ENCODE measurements around the gene A4GALT. TPM values are rescaled to one million over a fixed set of nuclear protein-coding genes. Genes with fewer than 3 reads are reported as not detected.

Gene A4GALT
- total RNA-seq, 1 experiment from 2014 or later: 22.1 TPM

DNA sequence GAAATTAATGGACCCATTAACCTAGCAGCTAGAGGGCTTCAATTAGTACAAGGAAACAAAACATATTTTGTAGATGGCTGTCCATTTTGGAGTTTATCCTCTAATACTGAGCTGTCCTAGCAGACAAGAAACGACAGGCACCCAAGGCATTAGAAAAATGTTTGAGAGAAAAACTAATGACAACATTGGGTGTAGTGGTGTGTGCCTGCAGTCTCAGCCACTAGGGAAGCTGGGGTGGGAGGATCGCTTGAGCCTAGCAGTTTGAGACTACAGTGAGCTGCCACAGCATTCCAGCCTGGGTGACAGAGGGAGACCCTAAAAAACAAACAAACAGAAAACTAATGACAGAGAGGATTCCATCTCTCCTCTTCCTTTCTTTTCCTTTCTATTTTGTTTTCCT lies 1.5 kb downstream of the A4GALT start (continued):
- TF ChIP-seq, protein P1, sequence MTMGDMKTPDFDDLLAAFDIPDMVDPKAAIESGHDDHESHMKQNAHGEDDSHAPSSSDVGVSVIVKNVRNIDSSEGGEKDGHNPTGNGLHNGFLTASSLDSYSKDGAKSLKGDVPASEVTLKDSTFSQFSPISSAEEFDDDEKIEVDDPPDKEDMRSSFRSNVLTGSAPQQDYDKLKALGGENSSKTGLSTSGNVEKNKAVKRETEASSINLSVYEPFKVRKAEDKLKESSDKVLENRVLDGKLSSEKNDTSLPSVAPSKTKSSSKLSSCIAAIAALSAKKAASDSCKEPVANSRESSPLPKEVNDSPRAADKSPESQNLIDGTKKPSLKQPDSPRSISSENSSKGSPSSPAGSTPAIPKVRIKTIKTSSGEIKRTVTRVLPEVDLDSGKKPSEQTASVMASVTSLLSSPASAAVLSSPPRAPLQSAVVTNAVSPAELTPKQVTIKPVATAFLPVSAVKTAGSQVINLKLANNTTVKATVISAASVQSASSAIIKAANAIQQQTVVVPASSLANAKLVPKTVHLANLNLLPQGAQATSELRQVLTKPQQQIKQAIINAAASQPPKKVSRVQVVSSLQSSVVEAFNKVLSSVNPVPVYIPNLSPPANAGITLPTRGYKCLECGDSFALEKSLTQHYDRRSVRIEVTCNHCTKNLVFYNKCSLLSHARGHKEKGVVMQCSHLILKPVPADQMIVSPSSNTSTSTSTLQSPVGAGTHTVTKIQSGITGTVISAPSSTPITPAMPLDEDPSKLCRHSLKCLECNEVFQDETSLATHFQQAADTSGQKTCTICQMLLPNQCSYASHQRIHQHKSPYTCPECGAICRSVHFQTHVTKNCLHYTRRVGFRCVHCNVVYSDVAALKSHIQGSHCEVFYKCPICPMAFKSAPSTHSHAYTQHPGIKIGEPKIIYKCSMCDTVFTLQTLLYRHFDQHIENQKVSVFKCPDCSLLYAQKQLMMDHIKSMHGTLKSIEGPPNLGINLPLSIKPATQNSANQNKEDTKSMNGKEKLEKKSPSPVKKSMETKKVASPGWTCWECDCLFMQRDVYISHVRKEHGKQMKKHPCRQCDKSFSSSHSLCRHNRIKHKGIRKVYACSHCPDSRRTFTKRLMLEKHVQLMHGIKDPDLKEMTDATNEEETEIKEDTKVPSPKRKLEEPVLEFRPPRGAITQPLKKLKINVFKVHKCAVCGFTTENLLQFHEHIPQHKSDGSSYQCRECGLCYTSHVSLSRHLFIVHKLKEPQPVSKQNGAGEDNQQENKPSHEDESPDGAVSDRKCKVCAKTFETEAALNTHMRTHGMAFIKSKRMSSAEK (CRISPR knock-in tag; IDR thresholded peaks at IDR 0.05; ENCODE audit: borderline replicate concordance): no peak
- no peak for TF ChIP-seq ZNF232 (CRISPR knock-in tag; IDR thresholded peaks at IDR 0.05)
- TF ChIP-seq, protein P2, sequence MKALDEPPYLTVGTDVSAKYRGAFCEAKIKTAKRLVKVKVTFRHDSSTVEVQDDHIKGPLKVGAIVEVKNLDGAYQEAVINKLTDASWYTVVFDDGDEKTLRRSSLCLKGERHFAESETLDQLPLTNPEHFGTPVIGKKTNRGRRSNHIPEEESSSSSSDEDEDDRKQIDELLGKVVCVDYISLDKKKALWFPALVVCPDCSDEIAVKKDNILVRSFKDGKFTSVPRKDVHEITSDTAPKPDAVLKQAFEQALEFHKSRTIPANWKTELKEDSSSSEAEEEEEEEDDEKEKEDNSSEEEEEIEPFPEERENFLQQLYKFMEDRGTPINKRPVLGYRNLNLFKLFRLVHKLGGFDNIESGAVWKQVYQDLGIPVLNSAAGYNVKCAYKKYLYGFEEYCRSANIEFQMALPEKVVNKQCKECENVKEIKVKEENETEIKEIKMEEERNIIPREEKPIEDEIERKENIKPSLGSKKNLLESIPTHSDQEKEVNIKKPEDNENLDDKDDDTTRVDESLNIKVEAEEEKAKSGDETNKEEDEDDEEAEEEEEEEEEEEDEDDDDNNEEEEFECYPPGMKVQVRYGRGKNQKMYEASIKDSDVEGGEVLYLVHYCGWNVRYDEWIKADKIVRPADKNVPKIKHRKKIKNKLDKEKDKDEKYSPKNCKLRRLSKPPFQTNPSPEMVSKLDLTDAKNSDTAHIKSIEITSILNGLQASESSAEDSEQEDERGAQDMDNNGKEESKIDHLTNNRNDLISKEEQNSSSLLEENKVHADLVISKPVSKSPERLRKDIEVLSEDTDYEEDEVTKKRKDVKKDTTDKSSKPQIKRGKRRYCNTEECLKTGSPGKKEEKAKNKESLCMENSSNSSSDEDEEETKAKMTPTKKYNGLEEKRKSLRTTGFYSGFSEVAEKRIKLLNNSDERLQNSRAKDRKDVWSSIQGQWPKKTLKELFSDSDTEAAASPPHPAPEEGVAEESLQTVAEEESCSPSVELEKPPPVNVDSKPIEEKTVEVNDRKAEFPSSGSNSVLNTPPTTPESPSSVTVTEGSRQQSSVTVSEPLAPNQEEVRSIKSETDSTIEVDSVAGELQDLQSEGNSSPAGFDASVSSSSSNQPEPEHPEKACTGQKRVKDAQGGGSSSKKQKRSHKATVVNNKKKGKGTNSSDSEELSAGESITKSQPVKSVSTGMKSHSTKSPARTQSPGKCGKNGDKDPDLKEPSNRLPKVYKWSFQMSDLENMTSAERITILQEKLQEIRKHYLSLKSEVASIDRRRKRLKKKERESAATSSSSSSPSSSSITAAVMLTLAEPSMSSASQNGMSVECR (CRISPR knock-in tag; IDR thresholded peaks at IDR 0.05; ENCODE audit: borderline replicate concordance): no peak
- no peak for TF ChIP-seq ZNF416 (CRISPR knock-in tag; IDR thresholded peaks at IDR 0.05)
- TF ChIP-seq TEAD1 (CRISPR knock-in tag; IDR thresholded peaks at IDR 0.05): no peak

DNA sequence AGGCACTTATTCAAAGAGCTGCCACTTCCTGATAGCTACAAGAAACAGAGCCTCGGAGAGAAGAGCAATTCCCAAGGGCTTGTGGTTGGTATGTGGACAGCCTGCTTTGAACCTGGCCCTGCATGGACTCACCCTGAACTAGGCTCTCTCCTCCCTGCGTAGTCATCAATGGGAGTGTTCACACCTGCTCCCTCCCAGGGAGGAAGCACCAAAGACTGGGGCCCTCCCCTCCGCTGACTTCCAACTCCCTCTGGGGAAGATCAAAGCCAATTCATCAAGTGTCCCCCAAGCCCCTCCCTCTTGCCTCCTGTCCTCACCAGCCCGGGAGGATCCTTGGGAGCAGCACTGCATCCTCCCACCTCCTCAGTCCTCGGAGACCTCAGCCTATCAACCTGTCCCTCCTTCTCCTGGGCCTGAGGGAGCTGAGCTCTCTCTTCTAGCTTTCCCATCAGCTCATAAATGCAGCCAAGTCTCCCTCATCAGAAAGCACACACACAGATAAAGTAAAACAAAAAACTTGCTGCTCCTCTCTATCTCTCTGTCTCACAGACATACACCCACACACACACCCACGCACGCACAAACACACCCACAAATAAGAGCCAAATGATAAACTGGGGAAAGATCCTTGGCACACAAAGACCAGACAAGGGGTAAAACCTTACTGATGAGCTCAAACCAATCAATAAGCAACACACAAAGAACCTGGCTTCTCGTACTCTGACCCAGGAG lies 3.3 kb downstream of the A4GALT start:
- peaks cover 36% of the 10 kb centered on the region for H3K27me3 Mint-ChIP-seq (ENCODE audit: low read depth)
- H3K36me3 Mint-ChIP-seq: no peaks in the 10 kb centered on the region
- peaks cover 48% of the 10 kb centered on the region for H3K4me1 Mint-ChIP-seq
- H3K4me3 Mint-ChIP-seq: no peak overlapping the region; the same call in 1 of the 2 replicates
- peak; percentile 56 for ATAC-seq
- DNase-seq (ENCODE audit: low spot score): peak; percentile 31
- TF ChIP-seq, protein P3, sequence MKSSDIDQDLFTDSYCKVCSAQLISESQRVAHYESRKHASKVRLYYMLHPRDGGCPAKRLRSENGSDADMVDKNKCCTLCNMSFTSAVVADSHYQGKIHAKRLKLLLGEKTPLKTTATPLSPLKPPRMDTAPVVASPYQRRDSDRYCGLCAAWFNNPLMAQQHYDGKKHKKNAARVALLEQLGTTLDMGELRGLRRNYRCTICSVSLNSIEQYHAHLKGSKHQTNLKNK (CRISPR knock-in tag; IDR thresholded peaks at IDR 0.05): no peak
- TF ChIP-seq, protein P2 (CRISPR knock-in tag; IDR thresholded peaks at IDR 0.05; ENCODE audit: borderline replicate concordance): no peak
- no peaks in the 10 kb centered on the region for H3K9me3 Mint-ChIP-seq
- ChIA-PET POLR2A (no interaction called here), CTCF (interaction anchor here (0.6 kb wide), 1 partner anchor 120 kb away, joined by 3 read pairs; no protein-coding TSS in a partner anchor)
- no peak overlapping the region; the same call in 1 of the 2 replicates for H3K27ac Mint-ChIP-seq

DNA sequence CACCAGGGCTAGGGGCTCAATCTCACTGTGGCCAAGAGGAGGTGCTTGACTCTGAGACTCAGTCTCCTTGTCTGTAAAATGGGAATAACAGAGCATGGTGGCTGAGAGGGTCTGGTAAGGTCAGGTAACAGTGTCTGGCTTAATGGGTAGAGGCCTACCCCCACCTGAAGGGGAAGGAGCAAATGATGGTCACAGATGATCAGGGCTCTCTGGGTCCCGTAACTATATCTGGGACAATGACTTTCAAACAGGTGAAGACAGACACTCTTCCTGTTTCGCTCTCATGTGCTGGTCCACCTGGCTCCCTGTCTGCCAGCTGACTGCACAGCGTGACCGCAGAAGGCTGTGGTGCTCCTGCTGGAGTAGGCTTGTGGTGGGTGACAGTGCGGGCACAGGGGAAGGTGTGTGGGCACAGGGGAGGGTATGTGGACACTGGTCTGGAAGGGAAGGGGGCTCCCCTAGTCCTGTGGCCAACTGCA lies 4.0 kb downstream of the A4GALT start:
- H3K4me1 Mint-ChIP-seq: peaks cover 51% of the 10 kb centered on the region
- no peaks in the 10 kb centered on the region for H3K9me3 Mint-ChIP-seq
- no peak overlapping the region for H3K27ac Mint-ChIP-seq
- peaks cover 29% of the 10 kb centered on the region for H3K27me3 Mint-ChIP-seq (ENCODE audit: low read depth)
- ATAC-seq (no peak), DNase-seq (ENCODE audit: low spot score) (no peak)
- TF ChIP-seq, protein P4, sequence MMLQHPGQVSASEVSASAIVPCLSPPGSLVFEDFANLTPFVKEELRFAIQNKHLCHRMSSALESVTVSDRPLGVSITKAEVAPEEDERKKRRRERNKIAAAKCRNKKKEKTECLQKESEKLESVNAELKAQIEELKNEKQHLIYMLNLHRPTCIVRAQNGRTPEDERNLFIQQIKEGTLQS (CRISPR knock-in tag; conservative IDR thresholded peaks at IDR 0.05): no peak
- 0 out of 2 replicates have a peak, but pooled peaks have one; percentile 16 for TF ChIP-seq GTF2I (CRISPR knock-in tag; conservative IDR thresholded peaks at IDR 0.05)
- ChIA-PET POLR2A (no interaction called here), CTCF (no interaction called here)
- H3K36me3 Mint-ChIP-seq: no peaks in the 10 kb centered on the region
- no peak overlapping the region for H3K4me3 Mint-ChIP-seq

Measured in WTC11 (cell line).